PC-3 (cell line): ENCODE results near the gene BCAS2. TPM values are rescaled to one million over a fixed set of nuclear protein-coding genes. Genes with fewer than 3 reads are reported as not detected.

Experiments used
- ATAC-seq: fragments of 200-7000 bp; cut with Tn5 transposase; 2 replicates; pipeline ENCODE4 v1.9.1; 2020; ENCODE audit warnings: mild to moderate bottlenecking, moderate library complexity
- BruUV-seq: library from RNA; stranded (reverse); fragments of 400-500 nt; replicated peaks from 2 replicates; lab custom pipeline; 2021; lab: Mats Ljungman, UMichigan
- CTCF ChIA-PET: fragments of 300-600 bp; sonication (Branson Sonifier 250); formaldehyde crosslinking; loops from one replicate; lab custom pipeline; 2022; ENCODE audit warnings: antibody characterized with exemption; lab: Charles Lee
- POLR2A ChIA-PET: fragments of 300-600 bp; sonication (Branson Sonifier 250); formaldehyde crosslinking; loops from one replicate; lab custom pipeline; 2022; ENCODE audit warnings: antibody characterized with exemption; ENCODE audit not compliant: unreplicated experiment; lab: Charles Lee
- DNase-seq: peaks from one replicate; pipeline ENCODE4 v3.0.0-alpha.2; 2015
- H2AFZ ChIP-seq: fragments of 300-600 bp; sonication (generic); 2 replicates; pipeline ENCODE4 v1.6.0; 2016; ENCODE audit warnings: antibody characterized with exemption, low read length
- H3F3A ChIP-seq: fragments of 300-600 bp; sonication (generic); one replicate; pipeline ENCODE4 v1.6.0; 2017; ENCODE audit warnings: antibody characterized with exemption, low read length, control low read depth, mild to moderate bottlenecking; ENCODE audit not compliant: unreplicated experiment
- H3K27ac ChIP-seq: fragments of 300-600 bp; sonication (generic); 2 replicates; pipeline ENCODE4 v1.5.1; 2016; ENCODE audit warnings: mild to moderate bottlenecking, low read length
- H3K27me3 ChIP-seq: fragments of 300-600 bp; sonication (generic); 2 replicates; pipeline ENCODE4 v1.6.1; 2016; ENCODE audit warnings: low read length, mixed read lengths
- H3K36me3 ChIP-seq: fragments of 300-600 bp; sonication (generic); 2 replicates; pipeline ENCODE4 v1.6.1; 2016; ENCODE audit warnings: low read depth, mixed run types, low read length, mixed read lengths
- H3K4me1 ChIP-seq: fragments of 300-600 bp; sonication (generic); 2 replicates; pipeline ENCODE4 v1.5.1; 2016; ENCODE audit warnings: low read length; ENCODE audit not compliant: insufficient read depth
- H3K4me2 ChIP-seq: fragments of 300-600 bp; sonication (generic); 2 replicates; pipeline ENCODE4 v1.6.0; 2016; ENCODE audit warnings: low read length
- H3K4me3 ChIP-seq: fragments of 300-600 bp; sonication (generic); 2 replicates; pipeline ENCODE4 v1.5.1; 2016; ENCODE audit warnings: mild to moderate bottlenecking, low read length, mixed read lengths
- H3K79me2 ChIP-seq: fragments of 300-600 bp; sonication (generic); 2 replicates; pipeline ENCODE4 v1.6.1; 2017; ENCODE audit warnings: low read length, mixed read lengths
- H3K9ac ChIP-seq: fragments of 300-600 bp; sonication (generic); 2 replicates; pipeline ENCODE4 v1.6.0; 2016; ENCODE audit warnings: mild to moderate bottlenecking, low read length
- H3K9me2 ChIP-seq: fragments of 300-600 bp; sonication (generic); replicated peaks from 2 replicates; pipeline ENCODE4 v1.6.1; 2016; ENCODE audit warnings: mixed run types, low read length, mixed read lengths
- H3K9me3 ChIP-seq: fragments of 300-600 bp; sonication (generic); 2 replicates; pipeline ENCODE4 v1.6.1; 2016; ENCODE audit warnings: low read length, mixed read lengths
- H4K20me1 ChIP-seq: fragments of 300-600 bp; sonication (generic); 2 replicates; pipeline ENCODE4 v1.6.1; 2016; ENCODE audit warnings: low read length, mixed read lengths
- CTCF ChIP-seq: fragments of 300-600 bp; sonication (generic); conservative IDR thresholded peaks from 2 replicates; pipeline ENCODE4 v1.5.1; 2017; ENCODE audit warnings: antibody characterized with exemption, low read depth, mild to moderate bottlenecking, low read length
- EZH2 ChIP-seq: fragments of 300-600 bp; sonication (generic); IDR thresholded peaks from one replicate; pipeline ENCODE4 v1.6.1; 2017; ENCODE audit warnings: antibody characterized with exemption, mild to moderate bottlenecking, low read length; ENCODE audit not compliant: unreplicated experiment
- EZH2phosphoT487 ChIP-seq: fragments of 300-600 bp; sonication (generic); IDR thresholded peaks from 2 replicates; pipeline ENCODE4 v1.6.1; 2018; ENCODE audit warnings: mild to moderate bottlenecking, antibody characterized with exemption, low read length, borderline replicate concordance
- intact Hi-C: fragments of 100-400 bp; cut with micrococcal nuclease; formaldehyde crosslinking; loops from 2 replicates; pipeline ENCODE4 v1.9.0; 2023
- total RNA-seq: library from RNA; depleted of rRNA; stranded (reverse); fragments of >200 nt; gene quantifications from 2 replicates; pipeline ENCODE4 v1.2.3, GENCODE V29; 2014

The BCAS2 gene
- total RNA-seq, 1 experiment from 2014 or later: 70.1 TPM

- ATAC-seq: no peak
- H3K36me3 ChIP-seq: no peaks in the 10 kb centered on the region
- H3K9ac ChIP-seq: no peak overlapping the region
- POLR2A ChIA-PET: no interaction called here
- H4K20me1 ChIP-seq: no peaks in the 10 kb centered on the region
- no peaks in the 10 kb centered on the region for H3K4me1 ChIP-seq
- no peaks in the 10 kb centered on the region for H3F3A ChIP-seq
- no peaks in the 10 kb centered on the region for H3K9me2 ChIP-seq
- H3K79me2 ChIP-seq: no peaks in the 10 kb centered on the region
- TF ChIP-seq EZH2phosphoT487 (no peak), CTCF (no peak), EZH2 (no peak)
- BruUV-seq: no TSS peak
- H3K27ac ChIP-seq: no peak overlapping the region
- DNase-seq: no peak
- no peak overlapping the region for H3K4me2 ChIP-seq
- no peak overlapping the region for H3K4me3 ChIP-seq
- H2AFZ ChIP-seq: no peak overlapping the region
- intact Hi-C loops: no loop called here
- no peaks in the 10 kb centered on the region for H3K27me3 ChIP-seq
- no peaks in the 10 kb centered on the region for H3K9me3 ChIP-seq
- CTCF ChIA-PET: no interaction called here
Measured at GRCh38 chr1:114531094-114531493, 50.3 kb downstream of the BCAS2 start.

GRCh38 chr1:114530224-114530623 is 51.2 kb downstream of the BCAS2 start:
- Histone ChIP-seq H3K4me2 (no peak overlapping the region), H3K4me3 (no peak overlapping the region), H3K9ac (no peak overlapping the region), H3K4me1 (no peaks in the 10 kb centered on the region), H3K27ac (no peak overlapping the region), H4K20me1 (no peaks in the 10 kb centered on the region), H3K27me3 (no peaks in the 10 kb centered on the region), H3K9me3 (no peaks in the 10 kb centered on the region), H3K79me2 (no peaks in the 10 kb centered on the region), H3K36me3 (no peaks in the 10 kb centered on the region), H3K9me2 (no peaks in the 10 kb centered on the region), H2AFZ (no peak overlapping the region), H3F3A (no peaks in the 10 kb centered on the region)
- CTCF ChIA-PET: no interaction called here
- no peak for ATAC-seq
- TF ChIP-seq EZH2: no peak
- no peak for TF ChIP-seq CTCF
- TF ChIP-seq EZH2phosphoT487: no peak
- BruUV-seq: no TSS peak
- intact Hi-C loops: no loop called here
- DNase-seq: no peak
- POLR2A ChIA-PET: no interaction called here

DNA sequence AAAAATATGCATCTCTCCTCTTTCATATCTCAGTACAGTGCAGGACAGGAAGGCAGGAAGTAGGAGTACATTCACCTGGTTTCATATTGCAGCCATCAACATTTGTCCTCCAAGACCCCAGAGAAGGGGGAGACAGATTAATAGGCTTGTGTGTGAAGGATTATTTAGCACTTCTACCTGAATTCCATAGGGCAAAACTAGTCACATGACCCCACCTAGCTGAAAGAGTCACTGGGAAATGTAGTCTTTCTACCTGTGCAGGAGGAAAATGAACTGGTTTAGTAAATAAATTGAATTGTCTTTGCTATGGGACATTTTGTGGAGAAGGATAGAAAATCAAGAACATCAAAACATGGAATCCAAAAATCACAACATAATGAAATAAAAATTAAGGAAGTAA is 56.5 kb downstream of the BCAS2 start:
- no peak for ATAC-seq
- intact Hi-C loops: no loop called here
- CTCF ChIA-PET: no interaction called here

More for the DNA sequence above, 56.5 kb downstream of the BCAS2 start:
- no peak for TF ChIP-seq EZH2phosphoT487
- TF ChIP-seq EZH2: no peak
- no peak for TF ChIP-seq CTCF
- no peaks in the 10 kb centered on the region for H3F3A ChIP-seq
- no peak for DNase-seq
- no peaks in the 10 kb centered on the region for H4K20me1 ChIP-seq
- H3K4me1 ChIP-seq: no peaks in the 10 kb centered on the region
- H3K27ac ChIP-seq: no peak overlapping the region
- no peak overlapping the region for H3K4me3 ChIP-seq
- H3K9me3 ChIP-seq: no peaks in the 10 kb centered on the region
- no TSS peak for BruUV-seq
- no peak overlapping the region for H2AFZ ChIP-seq
- no peak overlapping the region for H3K4me2 ChIP-seq
- no peaks in the 10 kb centered on the region for H3K27me3 ChIP-seq
- no peaks in the 10 kb centered on the region for H3K9me2 ChIP-seq
- no peaks in the 10 kb centered on the region for H3K79me2 ChIP-seq
- H3K9ac ChIP-seq: no peak overlapping the region
- POLR2A ChIA-PET: no interaction called here
- no peaks in the 10 kb centered on the region for H3K36me3 ChIP-seq
